NCI-H1105 (cell line): ENCODE results near the gene UNKL.

Experiments used
- DNase-seq: peaks from one replicate; lab custom pipeline; 2025; lab: John Stamatoyannopoulos, UW

UNKL gene

GRCh38 chr16:1414532-1415260 is at the start of gene UNKL:
TSS of gene UNKL (minus strand) at chr16:1414704. CDS start at chr16:1414691, 13 bp downstream.
- peak; percentile 35 for DNase-seq

- DNase-seq = no peak
Observed at GRCh38 chr16:1461146-1461545, 46.6 kb upstream of the UNKL start.

- no peak for DNase-seq
Observed at GRCh38 chr16:1460602-1461138, 46.2 kb upstream of the UNKL start.

- no peak for DNase-seq
Observed at GRCh38 chr16:1459967-1460366, 45.5 kb upstream of the UNKL start.

- DNase-seq = no peak
Observed at GRCh38 chr16:1458977-1459341, 44.5 kb upstream of the UNKL start.

GRCh38 chr16:1458336-1458976 is 44.0 kb upstream of the UNKL start:
- DNase-seq = no peak

GRCh38 chr16:1457489-1458245 is 43.2 kb upstream of the UNKL start:
- DNase-seq = no peak

- DNase-seq = no peak
Observed at GRCh38 chr16:1456951-1457350, 42.4 kb upstream of the UNKL start.

- no peak for DNase-seq
Observed at GRCh38 chr16:1455190-1456171, 41.0 kb upstream of the UNKL start.

- DNase-seq = no peak
Observed at GRCh38 chr16:1454561-1454960, 40.1 kb upstream of the UNKL start.

GRCh38 chr16:1453316-1453715 is 38.8 kb upstream of the UNKL start:
- DNase-seq = no peak

- DNase-seq = no peak
Observed at GRCh38 chr16:1452530-1452929, 38.0 kb upstream of the UNKL start.

GRCh38 chr16:1451702-1452392 is 37.3 kb upstream of the UNKL start:
- no peak for DNase-seq

- DNase-seq = no peak
Observed at GRCh38 chr16:1450841-1451240, 36.3 kb upstream of the UNKL start.

GRCh38 chr16:1450218-1450617 is 35.7 kb upstream of the UNKL start:
- DNase-seq = no peak

- DNase-seq = no peak
Observed at GRCh38 chr16:1449201-1449788, 34.8 kb upstream of the UNKL start.

- no peak for DNase-seq
Observed at GRCh38 chr16:1448536-1449116, 34.1 kb upstream of the UNKL start.

- DNase-seq = no peak
Observed at GRCh38 chr16:1447965-1448364, 33.5 kb upstream of the UNKL start.

- no peak for DNase-seq
Observed at GRCh38 chr16:1446296-1447080, 32.0 kb upstream of the UNKL start.
